RPMI7951 (cell line): Measurements from ENCODE around the gene BTBD10. TPM values are rescaled to one million over a fixed set of nuclear protein-coding genes. Genes with fewer than 3 reads are reported as not detected.

Experiments used
- DNase-seq: peaks from one replicate; pipeline ENCODE4 v3.0.0-alpha.2; 2012; ENCODE audit warnings: low read depth
- total RNA-seq: library from RNA; depleted of rRNA; stranded (reverse); fragments of >200 nt; shearing (Covaris generic); gene quantifications from 2 replicates; pipeline ENCODE4 v1.2.3, GENCODE V29; 2014; rRNA removed

Gene BTBD10
- total RNA-seq, 1 experiment from 2014 or later = 39.5 TPM

DNA sequence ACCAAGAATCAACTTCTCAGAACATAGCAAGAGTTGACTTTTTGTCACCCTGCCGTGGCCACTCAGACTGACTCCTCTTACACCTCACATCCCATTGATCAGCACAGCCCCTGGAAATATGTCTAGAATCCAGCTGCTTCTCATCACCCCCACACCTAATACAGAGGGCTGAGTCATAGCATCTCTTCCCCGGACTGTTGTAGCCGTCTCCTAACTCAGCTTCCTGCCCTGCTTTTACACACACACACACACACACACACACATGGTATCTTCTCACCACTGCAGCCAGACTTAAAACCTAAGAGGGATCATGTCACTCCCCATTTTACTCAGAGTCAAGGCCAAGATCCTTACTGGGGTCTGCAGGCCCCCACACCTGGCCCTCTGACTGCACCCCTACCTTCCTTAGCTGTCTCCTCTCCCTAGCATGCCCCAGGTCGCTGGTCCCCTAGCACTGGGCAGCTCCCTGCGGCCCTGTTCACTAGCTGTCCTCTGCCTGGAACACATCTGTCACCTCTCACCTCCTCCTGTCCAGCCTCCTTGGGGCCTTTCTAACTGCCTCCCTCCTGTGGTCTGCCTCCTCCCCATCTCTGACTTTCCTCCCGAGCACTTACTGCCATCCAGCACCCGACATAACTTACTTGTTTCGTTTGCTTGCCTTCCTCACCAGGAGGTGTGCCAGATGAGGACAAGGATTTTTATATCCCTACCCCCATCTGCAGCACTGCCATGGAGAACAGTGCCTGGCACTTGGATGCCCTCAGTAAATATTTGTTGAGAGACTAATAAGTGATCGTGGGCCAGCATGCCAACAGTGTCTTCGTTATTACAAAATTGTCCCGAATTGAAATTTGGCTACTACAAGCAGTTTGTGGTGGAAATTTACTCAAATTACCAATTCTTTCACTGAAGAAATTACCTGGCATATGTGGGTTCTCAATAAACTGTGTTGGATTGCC lies 123.5 kb downstream of the BTBD10 start:
- peak; percentile 92 for DNase-seq

GRCh38 chr11:13338427-13339069 lies 124.5 kb downstream of the BTBD10 start:
- DNase-seq = peak; percentile 68

GRCh38 chr11:13338019-13338426 lies 125.0 kb downstream of the BTBD10 start:
- DNase-seq = peak; percentile 63

Other genes with a start within 250 kb of the BTBD10 start
- gene BMAL1, start 185.4 kb downstream of the BTBD10 start, total RNA-seq = 8.8 and 14.2 TPM in 2 replicates
- gene PTH, start 32.8 kb upstream of the BTBD10 start, total RNA-seq = not detected in 2 replicates
- 39.0 and 44.7 TPM in 2 replicates for gene FAR1, start 205.4 kb upstream of the BTBD10 start, total RNA-seq